NCI-H2227 (cell line): Measurements from ENCODE around the gene ETFA.

Experiments used
- DNase-seq: peaks from one replicate; lab custom pipeline; 2025; ENCODE audit not compliant: unreplicated experiment; lab: John Stamatoyannopoulos, UW

Gene ETFA

DNA sequence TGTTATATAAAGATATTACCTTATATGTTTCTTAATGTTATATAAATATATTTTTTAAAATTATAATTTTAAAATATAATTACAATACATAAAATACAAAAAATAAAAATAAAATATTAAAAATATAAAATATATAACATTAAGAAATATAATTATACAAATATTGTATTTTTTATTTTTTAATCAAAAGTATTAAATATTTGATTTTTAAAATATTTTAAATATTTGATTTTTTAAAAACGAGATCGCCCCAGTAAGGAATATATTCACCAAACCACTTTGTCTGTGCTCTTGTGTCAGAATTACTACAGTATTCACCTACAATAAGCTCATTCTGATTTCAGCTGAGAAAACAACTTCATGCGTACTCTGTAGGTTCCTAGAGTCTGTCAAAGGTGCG lies 89.1 kb downstream of the ETFA start:
- DNase-seq: no peak

DNA sequence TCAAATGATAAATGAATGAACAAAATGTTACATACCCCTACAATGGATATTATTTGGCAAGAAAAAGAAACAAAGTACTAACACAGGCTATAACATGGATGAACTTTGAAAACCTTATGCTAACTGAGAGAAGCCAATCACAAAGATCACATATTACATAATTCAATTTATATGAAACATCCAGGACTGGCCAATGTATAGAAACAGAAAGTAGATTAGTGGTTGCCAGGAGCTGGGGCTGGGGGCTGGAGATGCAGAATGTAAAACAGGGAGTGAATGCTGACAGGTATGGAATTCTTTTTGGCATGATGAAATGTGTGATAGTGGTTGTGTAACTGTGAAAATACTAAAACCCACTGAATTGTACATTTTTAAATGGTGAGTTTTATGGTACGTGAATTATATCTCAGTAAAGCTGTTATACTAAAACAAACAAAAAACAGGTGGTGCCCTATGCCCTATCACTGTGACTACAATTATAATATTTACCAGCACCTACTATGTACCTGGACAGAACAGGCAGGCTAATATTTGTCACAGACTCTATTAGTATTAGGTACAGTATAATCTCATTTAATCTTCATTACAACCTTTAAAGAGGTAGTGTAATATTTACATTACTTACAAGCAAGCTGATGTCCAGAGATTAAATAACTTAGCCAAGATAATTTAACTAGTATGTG lies 90.0 kb downstream of the ETFA start:
- no peak for DNase-seq

DNA sequence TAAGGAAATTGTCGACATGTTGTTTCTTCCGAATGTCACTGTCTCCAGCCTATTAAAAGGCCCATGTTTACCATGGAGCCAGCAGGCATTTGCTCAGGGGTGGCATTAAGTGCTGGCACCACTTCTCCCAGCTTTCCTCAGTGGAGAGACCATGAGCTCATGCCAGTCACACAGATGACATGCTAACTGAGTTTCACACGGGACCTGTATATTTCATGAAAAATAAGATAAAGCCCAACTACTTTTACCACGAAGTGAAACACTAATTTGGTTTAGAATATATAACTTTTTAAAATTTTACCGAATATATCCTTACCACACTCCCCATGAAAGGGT lies 93.4 kb downstream of the ETFA start:
- no peak for DNase-seq

DNA sequence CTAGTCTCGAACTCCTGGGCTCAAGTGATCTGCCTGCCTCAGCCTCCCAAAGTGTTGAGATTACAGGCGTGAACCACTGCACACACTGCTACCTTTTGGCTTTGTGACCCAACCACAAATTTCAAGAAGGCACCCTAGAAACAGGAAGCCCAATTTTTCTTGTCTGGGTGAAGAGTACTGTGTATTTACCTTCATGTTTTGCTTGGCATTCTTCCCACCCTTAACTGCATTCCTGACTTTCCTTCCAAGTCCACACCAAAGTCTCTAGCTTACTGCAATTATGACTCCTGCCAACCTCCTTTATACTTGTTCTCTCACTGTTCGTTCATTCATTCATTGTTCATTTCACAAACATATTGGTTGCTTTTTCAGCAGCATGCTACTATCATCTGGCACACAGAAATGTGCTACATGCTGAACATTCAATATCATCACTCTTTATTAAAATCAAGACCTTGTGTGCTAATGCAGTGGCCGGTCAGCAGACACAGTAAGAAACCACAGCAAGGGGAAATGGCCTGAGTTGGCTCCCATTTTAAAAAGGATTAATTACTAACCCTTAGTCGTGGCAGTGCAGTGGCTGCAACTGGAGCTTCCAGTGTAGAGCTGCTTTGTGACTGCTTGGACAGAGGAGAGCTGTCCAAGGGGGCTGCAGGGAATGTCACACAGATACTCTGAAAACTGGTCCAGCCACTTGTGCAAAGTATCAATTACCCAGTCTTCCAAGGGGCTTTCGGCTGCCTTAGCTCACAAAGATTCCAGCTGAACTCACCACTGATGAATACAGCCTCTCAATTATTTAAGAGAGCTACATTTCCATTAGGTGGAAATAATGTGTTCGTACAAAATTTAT lies 94.0 kb downstream of the ETFA start:
- DNase-seq: no peak

DNA sequence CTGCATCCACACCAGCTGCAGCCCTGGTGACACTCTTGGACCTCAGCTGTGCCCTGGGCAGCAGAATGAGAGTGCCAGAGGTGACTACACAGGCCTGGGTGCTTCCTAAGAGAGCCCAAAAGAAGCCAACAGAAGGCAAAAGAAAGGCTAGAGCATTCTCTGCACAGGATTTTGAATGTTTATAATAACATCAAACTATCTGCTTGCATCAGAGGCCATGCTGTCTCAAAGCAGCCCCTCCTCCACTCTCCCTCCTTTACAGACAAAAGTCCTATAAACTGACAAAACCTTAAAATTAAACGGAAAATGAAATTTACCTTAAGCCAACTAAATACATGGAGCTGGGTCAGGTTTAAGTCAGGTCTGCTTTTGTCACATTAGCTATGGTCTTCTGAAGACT lies 95.6 kb downstream of the ETFA start:
- DNase-seq: no peak

DNA sequence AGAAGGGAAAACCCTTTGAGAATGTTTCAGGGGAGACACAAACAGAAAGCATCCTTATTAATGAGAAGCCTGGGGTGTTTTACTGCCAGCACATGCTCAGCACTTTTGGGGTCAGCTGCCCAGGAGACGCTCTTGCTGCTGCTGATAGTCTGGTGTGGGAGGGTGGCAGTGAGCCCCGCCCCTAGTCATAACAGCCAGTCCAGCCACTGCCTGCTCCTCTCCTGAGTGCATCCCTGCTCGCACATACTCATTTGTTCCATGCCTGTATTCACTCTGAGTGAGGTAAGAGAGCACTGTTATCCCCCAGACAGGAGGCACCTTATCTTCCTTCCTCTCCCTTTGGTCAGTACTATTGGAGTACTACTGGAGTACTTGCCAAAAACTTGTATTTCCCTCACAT lies 101.3 kb downstream of the ETFA start:
- no peak for DNase-seq

DNA sequence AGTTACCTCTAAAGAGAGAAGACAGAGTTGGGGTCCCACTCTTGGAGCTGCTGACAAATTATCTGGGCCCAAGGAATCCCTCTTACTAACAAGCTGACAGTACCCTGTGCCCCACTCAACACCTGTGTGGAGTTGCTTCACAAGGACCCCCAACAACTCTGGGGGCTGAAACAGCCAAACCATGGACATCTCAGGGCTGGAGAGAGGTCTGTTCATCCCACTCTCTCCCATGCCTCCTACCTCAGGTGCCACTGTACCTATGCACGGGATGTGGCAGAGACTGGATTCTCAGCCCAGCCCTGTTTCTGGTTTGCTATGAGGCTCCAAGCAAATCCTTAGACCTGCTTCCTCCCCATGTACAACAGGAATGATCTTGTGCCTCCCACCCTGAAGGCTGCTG lies 101.7 kb downstream of the ETFA start:
- no peak for DNase-seq

DNA sequence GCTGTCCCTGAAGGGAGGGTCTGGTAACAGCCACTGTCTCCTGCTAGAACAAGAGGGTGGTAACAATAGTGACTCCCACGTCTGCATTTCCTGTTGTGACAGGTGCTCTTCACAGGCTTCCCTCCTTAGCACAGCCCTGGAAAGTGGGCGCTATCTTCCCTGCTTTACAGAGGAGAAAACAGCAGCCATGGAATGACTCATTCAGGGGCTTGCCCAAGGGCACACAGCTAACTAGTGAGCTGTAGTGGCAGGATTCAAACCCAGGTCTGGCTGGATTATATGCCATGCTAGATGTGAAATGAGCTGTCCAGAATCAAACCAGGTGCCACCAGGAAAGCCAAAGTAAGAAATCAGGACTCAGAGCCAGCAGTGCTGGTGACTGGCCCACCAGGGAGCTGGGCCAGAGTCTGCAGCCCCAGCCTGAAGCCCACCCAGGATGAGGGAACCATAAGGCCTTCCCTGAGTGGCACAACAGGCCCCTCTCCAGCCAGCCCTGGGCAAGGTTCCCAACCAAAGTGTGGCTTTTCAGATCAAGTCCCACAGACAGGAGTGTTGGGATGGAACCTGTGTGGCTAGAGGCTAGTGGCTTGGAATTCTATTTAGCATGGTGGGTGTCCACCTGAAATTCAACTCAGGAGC lies 102.4 kb downstream of the ETFA start:
- no peak for DNase-seq

DNA sequence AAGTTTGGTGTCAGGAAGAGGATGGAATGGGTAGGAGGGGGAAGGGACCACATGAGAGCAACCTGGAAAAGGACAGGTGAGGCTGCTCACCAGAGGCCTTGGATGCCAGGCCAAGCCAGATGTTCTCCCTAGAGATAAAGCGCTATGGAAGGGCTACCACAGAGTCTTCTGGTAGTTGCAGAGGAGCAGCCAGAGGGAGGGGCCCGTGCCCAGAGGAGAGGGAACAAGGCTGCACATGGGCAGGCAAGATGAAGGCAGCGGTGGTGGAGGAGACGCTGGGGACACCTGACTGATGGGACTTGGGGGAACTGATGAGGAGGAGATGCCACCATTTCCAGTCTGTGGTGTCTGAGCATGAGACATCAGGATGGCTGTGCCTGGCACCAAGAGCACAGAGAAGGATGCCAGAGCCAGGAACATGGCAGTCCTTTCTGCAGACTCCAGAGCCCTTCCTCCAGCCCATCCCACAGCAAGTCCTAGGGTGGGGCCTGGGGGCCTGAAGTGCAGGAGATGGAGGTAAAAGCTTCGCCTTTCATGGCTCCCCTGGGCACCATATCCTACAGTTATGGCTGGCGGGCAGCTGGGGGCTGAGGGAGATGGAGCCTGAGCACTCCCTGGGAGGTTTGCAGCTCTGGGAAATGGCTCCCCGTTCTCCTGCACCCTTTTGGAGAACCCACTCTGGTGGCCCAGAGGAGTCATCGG lies 103.0 kb downstream of the ETFA start:
- DNase-seq: no peak

DNA sequence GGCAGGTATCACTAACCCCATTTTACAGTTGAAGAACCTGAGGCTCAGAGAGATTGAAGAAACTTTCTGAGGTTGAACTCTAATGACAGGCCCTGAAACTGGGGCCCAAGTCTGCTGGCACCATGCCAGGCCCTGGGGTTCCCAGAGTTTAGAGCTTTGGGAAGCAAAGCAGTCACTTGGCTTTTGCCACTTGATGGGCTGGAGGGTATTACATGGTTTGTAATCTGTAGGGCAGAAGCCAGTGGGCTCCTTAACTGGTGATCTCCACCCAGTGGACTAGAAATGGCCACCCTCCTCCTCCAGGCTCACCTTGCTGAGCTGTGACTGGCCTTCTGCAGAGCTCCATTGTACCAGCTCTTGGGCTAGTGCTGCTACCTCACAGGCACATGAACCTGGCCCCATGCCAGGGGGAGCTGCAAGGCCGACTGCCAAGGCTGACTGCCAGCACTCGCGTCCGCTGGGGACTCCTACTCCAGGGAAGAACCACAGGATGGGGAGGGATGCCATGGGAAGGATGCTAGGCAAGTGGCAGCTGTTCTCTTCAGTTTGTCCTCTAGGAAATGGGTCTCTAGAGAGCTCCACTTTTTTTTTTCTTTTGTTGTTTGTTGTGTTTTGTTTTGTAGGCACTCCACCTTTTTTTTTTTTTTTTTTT lies 104.8 kb downstream of the ETFA start:
- DNase-seq: peak; percentile 34

DNA sequence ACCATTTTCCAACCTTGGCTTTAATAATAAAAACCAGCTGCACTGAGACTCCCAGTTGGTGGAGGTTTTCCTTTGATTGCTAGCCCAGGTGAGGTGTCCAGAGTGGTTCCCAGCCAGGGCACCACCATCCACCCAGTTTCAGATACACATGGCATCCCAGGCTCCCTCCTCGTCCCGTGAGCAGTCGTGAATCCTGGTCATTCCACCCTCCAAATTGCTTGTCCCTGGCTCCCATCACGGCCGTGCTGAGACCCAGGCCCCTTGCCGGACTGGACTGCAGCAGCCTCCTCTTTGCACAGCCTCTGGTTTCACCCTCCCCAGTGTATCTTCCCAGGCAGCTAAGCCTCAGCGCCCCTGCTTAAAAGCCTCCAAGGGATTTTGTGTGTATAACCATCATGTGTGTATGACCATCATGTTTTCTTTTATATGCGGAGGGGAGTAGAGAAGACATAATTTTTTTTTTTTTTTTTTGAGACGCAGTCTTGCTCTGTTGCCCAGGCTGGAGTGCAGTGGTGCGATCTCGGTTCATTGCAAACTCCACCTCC lies 106.3 kb downstream of the ETFA start:
- DNase-seq: no peak

DNA sequence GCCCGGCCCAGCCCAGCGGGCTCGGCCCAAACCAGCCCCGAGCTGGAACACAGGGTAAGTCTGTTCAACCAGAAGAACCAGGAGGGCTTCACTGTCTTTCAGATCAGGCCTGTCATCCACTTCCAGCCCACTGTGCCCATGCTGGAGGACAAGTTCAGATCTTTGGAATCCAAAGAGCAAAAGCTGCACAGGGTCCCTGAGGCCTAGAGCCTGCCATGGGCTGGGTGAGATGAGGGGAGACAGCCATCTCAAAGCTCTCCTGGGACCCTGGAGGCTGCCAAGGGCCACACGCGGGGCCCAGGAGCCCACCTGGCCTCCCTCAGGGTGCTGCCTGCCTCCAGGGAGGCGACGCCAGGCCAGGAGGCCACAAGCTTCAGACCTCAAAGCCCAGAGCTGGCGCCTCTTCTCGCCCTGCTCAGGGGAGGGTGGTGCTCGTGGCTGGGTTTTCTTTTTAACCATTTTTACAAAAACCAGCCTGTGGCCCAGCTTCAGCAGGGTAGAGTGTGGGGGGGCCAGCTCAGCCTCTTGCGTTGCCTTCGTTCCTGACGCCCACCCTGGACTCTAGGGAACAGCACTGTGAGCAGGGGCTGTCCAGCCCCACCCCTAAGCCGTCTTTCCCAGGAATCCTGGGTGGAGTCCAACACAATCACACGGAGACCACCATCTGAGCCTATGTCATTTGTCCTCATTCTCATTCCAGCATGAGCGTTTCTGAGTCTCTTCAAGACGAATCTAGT lies 107.0 kb downstream of the ETFA start:
- DNase-seq: no peak

DNA sequence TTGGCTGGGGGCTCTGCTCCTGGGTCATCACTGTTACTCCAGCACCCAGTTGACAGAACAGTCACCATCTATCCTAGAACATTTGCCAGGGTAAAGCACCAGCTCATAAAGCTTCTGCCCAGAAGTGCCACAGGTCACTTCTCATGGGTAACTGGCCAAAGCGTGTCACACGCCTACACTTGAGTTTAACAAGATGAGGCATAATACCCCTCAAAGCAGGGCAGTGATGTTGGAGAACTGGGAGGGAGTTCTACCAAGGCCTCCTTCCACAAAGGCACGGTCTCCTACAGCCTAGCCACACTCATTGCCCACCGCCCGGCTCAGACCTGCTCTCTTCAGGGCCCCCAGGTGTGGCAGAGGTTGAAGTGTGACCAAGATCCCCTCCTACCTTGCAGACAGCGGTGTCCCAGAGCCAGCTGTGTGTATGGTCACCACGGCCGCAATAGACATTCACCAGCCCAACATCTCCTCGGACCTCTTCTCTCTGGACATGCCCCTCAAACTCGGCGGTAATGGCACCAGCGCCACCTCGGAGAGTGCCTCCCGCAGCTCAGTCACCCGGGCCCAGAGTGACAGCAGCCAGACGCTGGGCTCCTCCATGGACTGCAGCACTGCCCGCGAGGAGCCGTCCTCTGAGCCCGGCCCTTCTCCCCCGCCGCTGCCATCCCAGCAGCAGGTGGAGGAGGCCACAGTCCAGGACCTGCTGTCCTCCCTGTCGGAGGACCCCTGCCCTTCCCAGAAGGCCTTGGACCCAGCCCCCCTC lies 107.7 kb downstream of the ETFA start:
- DNase-seq: no peak

DNA sequence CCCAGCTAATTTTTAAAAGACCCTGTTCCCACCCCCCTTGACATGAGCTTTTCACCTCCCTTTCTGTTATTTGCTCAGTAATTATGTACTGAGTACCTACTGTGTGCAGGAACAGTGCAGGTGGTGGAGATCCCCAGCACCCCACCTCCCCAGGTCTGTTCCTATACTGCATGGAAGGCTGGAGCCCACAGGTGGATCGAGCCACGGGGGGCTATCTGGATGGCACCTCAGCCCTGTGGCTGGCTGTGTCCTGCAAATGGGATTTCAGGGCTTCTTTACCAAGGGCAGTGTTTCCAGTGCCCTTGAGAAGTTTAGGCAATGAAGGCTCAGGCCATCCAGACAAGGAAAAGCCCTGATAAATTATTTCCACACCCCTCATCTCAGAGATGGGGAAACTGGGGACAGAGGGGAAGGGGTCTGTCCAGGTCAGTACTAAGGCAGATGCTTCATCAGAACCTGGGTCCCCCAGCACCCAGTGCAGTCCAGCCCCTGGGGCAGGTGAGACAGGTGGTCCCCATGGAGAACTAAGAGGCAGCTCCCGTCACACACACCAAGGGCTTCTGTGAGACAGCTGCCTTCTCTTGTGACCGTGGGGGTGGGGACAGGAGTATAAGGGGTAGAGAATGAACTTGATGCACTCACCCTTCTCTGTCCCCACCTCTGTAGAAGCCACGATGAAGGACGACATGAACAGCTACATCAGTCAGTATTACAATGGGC lies 109.6 kb downstream of the ETFA start:
- DNase-seq: no peak

DNA sequence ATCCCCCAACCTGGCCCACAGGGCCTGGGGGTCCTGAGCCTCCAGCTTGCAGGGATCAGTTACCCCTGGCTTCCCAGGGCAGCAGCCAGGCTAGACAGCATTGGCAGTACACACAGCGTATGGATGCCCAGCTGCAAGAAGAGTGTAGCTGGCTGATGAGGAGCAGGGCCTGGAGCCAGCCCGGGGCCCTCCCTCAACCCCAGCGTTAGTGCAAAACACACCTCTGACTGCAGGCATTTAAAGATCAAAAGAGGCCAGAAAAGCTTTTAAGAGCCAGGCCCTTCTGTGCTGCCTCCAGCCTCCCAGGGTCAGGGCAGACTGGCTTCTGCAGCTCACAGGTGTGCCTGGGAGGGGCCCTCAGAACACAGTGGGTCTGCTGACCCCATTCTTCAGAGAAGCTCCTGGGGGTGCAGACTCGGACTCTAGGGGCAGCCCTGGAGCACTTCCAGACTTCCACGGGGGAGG lies 110.6 kb downstream of the ETFA start:
- DNase-seq: no peak

DNA sequence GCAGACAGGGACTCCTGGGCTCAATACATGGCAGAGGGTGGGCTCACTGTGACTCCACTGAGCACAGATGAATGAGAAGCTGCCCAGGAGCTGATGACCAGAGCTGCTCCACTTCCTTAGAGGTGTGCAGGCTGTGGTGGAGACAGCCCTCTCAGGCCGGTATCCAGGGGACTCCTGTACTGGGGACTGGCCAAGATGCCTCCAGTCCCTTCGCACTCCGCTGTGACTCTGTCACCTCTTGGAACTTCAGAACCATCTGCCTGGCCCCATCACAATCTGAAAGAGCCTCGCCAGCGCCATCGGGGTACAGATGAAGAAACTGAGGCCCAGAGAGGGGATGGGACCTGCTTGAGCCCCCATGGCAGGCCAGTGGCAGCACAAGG lies 111.2 kb downstream of the ETFA start:
- DNase-seq: no peak

DNA sequence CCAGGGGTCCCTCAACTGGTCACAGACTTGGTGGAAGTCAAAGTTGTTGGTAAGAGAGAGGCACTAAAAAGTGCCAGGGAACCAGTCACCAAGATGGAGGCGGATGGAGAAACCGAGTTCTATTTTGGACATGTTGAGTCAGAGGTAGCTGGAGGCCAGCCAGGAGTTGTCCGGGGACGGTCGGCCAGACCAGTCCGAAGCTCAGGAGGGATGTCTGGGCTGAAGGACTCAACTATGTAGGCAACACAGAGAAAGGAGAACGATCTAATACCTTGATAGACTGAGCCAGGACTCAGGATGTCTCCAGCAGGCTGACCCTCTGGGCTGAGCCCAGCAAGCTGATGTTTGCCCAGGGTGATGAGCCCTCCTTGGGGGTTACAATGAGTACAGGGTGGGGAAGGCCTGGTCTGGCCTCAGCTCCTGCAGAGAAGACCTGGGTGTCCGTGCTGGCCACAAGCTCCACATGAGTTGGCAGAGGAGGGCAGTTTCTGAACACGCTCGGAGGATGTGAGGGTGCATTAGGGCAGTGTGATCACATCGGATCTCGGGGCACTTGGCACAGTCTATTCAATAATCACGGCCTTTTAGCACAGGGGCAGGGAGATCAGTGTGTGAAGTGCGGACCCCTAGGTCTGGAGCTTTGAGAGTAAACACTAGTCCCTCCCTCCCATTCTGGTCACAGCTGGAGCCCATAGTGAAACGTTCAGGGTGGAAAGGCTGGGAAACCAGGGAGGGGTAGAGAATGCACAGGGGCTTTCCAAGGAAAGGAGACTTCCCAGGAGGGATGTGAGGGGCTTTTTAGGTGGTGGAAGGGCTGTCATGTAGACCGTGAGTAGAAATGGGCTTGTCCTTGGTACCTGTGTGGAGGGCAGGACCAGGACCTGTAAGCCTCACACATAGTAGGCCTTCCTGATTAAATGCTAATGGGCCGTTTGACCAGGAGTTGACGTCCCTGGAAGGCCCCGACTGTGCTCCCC lies 111.9 kb downstream of the ETFA start:
- no peak for DNase-seq
